HepG2 (cell line): ENCODE measurements around the gene IL6ST. TPM values are rescaled to one million over a fixed set of nuclear protein-coding genes. Genes with fewer than 3 reads are reported as not detected.

Experiments
- AGO2 ChIP-seq: fragments of 200-400 bp; formaldehyde crosslinking; optimal IDR thresholded peaks from 2 replicates; pipeline ENCODE3; 2017; ENCODE audit warnings: mild to moderate bottlenecking, low read depth, low read length, moderate library complexity
- CEBPZ ChIP-seq: IDR thresholded peaks from 2 replicates; pipeline ENCODE4 v1.6.1; 2012; ENCODE audit warnings: low read length, improper control_type of control experiment
- FIP1L1 ChIP-seq: fragments of 200-400 bp; formaldehyde crosslinking; IDR thresholded peaks from 2 replicates; pipeline ENCODE4 v1.6.1; 2018; ENCODE audit warnings: low read depth, mild to moderate bottlenecking, low read length, moderate library complexity, borderline replicate concordance; ENCODE audit not compliant: insufficient read depth
- FLYWCH1 ChIP-seq: sonication (generic); formaldehyde crosslinking; IDR thresholded peaks from 2 replicates; pipeline ENCODE4 v1.8.1; 2023; ENCODE audit warnings: mild to moderate bottlenecking, missing genetic modification reagents
- FOXK1 ChIP-seq: sonication (generic); formaldehyde crosslinking; IDR thresholded peaks from 2 replicates; pipeline ENCODE4 v1.4.0; 2020; ENCODE audit warnings: low read depth, missing genetic modification reagents, borderline replicate concordance
- HMGA1 ChIP-seq: sonication (generic); formaldehyde crosslinking; conservative IDR thresholded peaks from 2 replicates; pipeline ENCODE4 v1.4.0; 2020; ENCODE audit warnings: missing genetic modification reagents
- MBD4 ChIP-seq: IDR thresholded peaks from 2 replicates; pipeline ENCODE4 v1.6.1; 2012; ENCODE audit warnings: low read length, inconsistent platforms, borderline replicate concordance
- NFATC3 ChIP-seq: sonication (generic); formaldehyde crosslinking; IDR thresholded peaks from 2 replicates; pipeline ENCODE4 v1.5.1; 2020; ENCODE audit warnings: mild to moderate bottlenecking, missing genetic modification reagents
- SNAPC2 ChIP-seq: sonication (generic); formaldehyde crosslinking; IDR thresholded peaks from 2 replicates; pipeline ENCODE4 v1.8.1; 2022; ENCODE audit warnings: mild to moderate bottlenecking, missing genetic modification reagents
- TOPORS ChIP-seq: sonication (generic); formaldehyde crosslinking; IDR thresholded peaks from 2 replicates; pipeline ENCODE4 v1.8.0; 2023; ENCODE audit warnings: mild to moderate bottlenecking, missing genetic modification reagents
- ZNF143 ChIP-seq: sonication (generic); formaldehyde crosslinking; IDR thresholded peaks from 2 replicates; pipeline ENCODE4 v1.4.0; 2020; ENCODE audit warnings: missing genetic modification reagents
- ZNF253 ChIP-seq: sonication (generic); formaldehyde crosslinking; IDR thresholded peaks from 2 replicates; pipeline ENCODE4 v1.8.0; 2022; ENCODE audit warnings: mild to moderate bottlenecking, missing genetic modification reagents, borderline replicate concordance
- ZNF543 ChIP-seq: sonication (generic); formaldehyde crosslinking; IDR thresholded peaks from 2 replicates; pipeline ENCODE4 v1.4.0; 2020; ENCODE audit warnings: mild to moderate bottlenecking, missing genetic modification reagents
- ZNF609 ChIP-seq: sonication (generic); formaldehyde crosslinking; IDR thresholded peaks from 2 replicates; pipeline ENCODE4 v1.4.0; 2020; ENCODE audit warnings: mild to moderate bottlenecking, missing genetic modification reagents, borderline replicate concordance
- ZNF672 ChIP-seq: sonication (generic); formaldehyde crosslinking; IDR thresholded peaks from 2 replicates; pipeline ENCODE4 v1.8.1; 2022; ENCODE audit warnings: missing genetic modification reagents
- ZNF709 ChIP-seq: sonication (generic); formaldehyde crosslinking; IDR thresholded peaks from 2 replicates; pipeline ENCODE4 v1.5.0; 2020; ENCODE audit warnings: mild to moderate bottlenecking, missing genetic modification reagents
- polyA plus RNA-seq, 8 experiments: library from polyadenylated mRNA; depleted of rRNA in 3 of 8; stranded (reverse) in 7 of 8; unstranded in 1 of 8; fragments of >200 nt; fragmentation: Illumina TruSeq in 4 of 8; extraction: Trizol in 4 of 8; gene quantifications; 2 replicates each; pipeline versions ENCODE4 v1.2.1 to v1.2.3, GENCODE V29; 2011 to 2016; ENCODE audit warnings: low read depth in 4 of 8, missing spikeins in 1 of 8, mixed read lengths in 1 of 8; ENCODE audit not compliant: insufficient read depth in 1 of 8
- total RNA-seq, 5 experiments: library from RNA; depleted of rRNA; stranded (reverse); fragments of >200 nt; fragmentation: Illumina TruSeq; extraction: Trizol; gene quantifications; 2 replicates each; pipeline ENCODE4 v1.2.3, GENCODE V29; 2016; ENCODE audit warnings: low read depth in 1 of 5
- TF ChIP-seq, protein P1 (sequence below): sonication (generic); formaldehyde crosslinking; IDR thresholded peaks from 2 replicates; pipeline ENCODE4 v1.4.0; 2020; ENCODE audit warnings: missing genetic modification reagents

Gene IL6ST
- total and polyA plus RNA-seq, 2 of the 13 experiments (the other 11 are each of a cell fraction or from before 2014, with no cell fraction given) = 66.6 to 166 TPM

DNA sequence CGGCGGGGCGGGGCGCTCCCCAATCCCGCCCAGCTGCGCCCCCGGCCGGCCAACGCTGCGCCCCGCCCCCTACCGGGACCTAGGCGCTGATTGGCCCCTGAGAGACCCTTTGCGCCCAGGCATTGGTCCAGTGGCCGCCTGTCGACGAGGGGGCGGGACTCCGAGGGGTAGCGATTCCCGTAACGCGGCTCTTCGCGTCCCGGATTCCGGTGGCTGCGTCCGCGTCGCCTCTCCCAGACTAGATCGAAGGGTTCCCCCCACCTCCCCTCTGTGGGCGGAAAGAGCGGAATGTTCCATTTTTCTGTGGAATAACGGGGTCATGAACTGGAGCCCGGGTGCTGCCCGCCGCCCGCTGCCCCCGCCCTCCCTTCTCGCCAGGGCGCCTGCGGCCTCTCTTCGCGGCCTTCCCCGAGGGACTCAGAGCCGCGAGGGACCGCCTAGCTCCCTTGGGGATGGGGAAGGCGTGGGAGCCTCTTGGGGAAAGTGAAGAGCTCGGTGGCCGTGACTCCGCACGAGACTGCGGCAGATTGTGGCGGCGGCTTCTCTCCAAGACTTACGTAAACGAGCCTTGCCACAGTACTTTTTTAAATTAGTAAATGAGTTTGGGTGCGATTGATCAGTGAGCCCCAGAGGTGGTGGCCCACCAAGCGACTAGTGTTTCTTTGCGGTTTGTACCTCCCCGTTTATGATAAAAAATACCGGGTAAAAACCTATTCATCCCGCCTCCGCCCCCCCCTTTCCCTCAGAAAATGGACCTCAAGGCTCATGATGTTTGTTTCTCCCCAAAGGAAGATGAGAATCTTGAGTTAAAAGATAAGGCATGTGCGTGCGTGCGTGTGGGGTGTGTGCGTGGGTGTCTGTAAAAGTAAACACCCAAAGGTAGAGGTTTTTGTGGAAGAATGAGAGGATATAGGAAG lies 493 bp upstream of the IL6ST start (continued):
- no peak for TF ChIP-seq CEBPZ
- 0 out of 2 replicates have a peak, but pooled peaks have one; percentile 10 for TF ChIP-seq FOXK1
- TF ChIP-seq HMGA1 = no peak
- no peak for TF ChIP-seq FIP1L1
- TF ChIP-seq MBD4 = no peak
- peak; percentile 37; the same call in 1 of the 2 replicates for TF ChIP-seq ZNF709
- TF ChIP-seq TOPORS (CRISPR knock-in tag) = 0 out of 2 replicates have a peak, but pooled peaks have one; percentile 28
- TF ChIP-seq, protein P1, sequence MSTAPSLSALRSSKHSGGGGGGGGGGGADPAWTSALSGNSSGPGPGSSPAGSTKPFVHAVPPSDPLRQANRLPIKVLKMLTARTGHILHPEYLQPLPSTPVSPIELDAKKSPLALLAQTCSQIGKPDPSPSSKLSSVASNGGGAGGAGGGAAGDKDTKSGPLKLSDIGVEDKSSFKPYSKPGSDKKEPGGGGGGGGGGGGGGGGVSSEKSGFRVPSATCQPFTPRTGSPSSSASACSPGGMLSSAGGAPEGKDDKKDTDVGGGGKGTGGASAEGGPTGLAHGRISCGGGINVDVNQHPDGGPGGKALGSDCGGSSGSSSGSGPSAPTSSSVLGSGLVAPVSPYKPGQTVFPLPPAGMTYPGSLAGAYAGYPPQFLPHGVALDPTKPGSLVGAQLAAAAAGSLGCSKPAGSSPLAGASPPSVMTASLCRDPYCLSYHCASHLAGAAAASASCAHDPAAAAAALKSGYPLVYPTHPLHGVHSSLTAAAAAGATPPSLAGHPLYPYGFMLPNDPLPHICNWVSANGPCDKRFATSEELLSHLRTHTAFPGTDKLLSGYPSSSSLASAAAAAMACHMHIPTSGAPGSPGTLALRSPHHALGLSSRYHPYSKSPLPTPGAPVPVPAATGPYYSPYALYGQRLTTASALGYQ = no peak; the same call in 1 of the 2 replicates
- peak; percentile 39; the same call in 1 of the 2 replicates for TF ChIP-seq ZNF609
- TF ChIP-seq AGO2 = peak; percentile 22
- TF ChIP-seq NFATC3 (CRISPR knock-in tag) = no peak
- no peak for TF ChIP-seq ZNF672 (CRISPR knock-in tag)
- peak; percentile 76; the same call in 1 of the 2 replicates for TF ChIP-seq ZNF543 (CRISPR knock-in tag)
- TF ChIP-seq SNAPC2 (CRISPR knock-in tag) = peak; percentile 11; the same call in 1 of the 2 replicates
- TF ChIP-seq ZNF143 = no peak
- TF ChIP-seq FLYWCH1 = peak; percentile 88; the same call in 1 of the 2 replicates
- TF ChIP-seq ZNF253 (CRISPR knock-in tag) = no peak
